ENCODE results near the gene IFIT3. TPM values are rescaled to one million over a fixed set of nuclear protein-coding genes. Genes with fewer than 3 reads are reported as not detected.

Gene IFIT3
- total RNA-seq, 1 donor from 2014 or later, result 12.0 TPM

- Histone ChIP-seq H3K27me3 (ENCODE audit: control insufficient read depth in 3 of 3, insufficient read depth in 3 of 3, low read length in 3 of 3) (no peaks in the 10 kb centered on the region), H3K36me3 (ENCODE audit: control insufficient read depth in 3 of 3, insufficient read depth in 3 of 3, low read length in 3 of 3) (no peaks in the 10 kb centered on the region), H3K27ac (ENCODE audit: low read depth, low read length) (no peak overlapping the region), H3K4me3 (ENCODE audit: low read length in 3 of 3) (no peak overlapping the region), H3K4me1 (ENCODE audit: control insufficient read depth in 3 of 3, insufficient read depth in 3 of 3, low read length in 3 of 3) (peaks cover 0 to 13% (median 4%) of the 10 kb centered on the region in 3 donors), H3K9me3 (ENCODE audit: control insufficient read depth in 3 of 3, low read length in 3 of 3) (no peaks in the 10 kb centered on the region), H3K9ac (ENCODE audit: low read depth in 1 of 3, low read length in 3 of 3) (no peak overlapping the region)
Observed at GRCh38 chr10:89363729-89364442, 36.1 kb downstream of the IFIT3 start.

DNA sequence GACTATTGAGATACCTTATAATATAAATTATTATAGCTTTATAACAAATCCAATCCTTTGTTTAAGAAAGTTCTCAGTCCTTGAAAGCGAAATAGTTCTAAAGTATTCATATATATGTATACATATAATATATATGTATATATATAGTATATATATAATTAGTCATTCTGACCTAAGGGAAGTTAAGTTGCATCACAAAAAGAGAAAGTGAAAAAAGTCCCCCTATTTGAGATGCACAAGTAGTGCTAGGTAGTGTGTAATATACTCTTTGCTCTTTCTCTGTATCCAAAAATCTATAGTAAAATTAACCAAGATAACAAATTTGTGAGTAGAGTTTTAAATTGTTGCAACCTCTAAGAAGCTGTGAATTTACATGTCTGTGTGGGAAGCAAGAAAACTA lies 36.7 kb downstream of the IFIT3 start:
- Histone ChIP-seq H3K4me1 (ENCODE audit: control insufficient read depth in 3 of 3, insufficient read depth in 3 of 3, low read length in 3 of 3) (peaks cover 0 to 18% (median 10%) of the 10 kb centered on the region in 3 donors), H3K9ac (ENCODE audit: low read depth in 1 of 3, low read length in 3 of 3) (no peak overlapping the region), H3K27ac (ENCODE audit: low read depth, low read length) (no peak overlapping the region), H3K27me3 (ENCODE audit: control insufficient read depth in 3 of 3, insufficient read depth in 3 of 3, low read length in 3 of 3) (no peaks in the 10 kb centered on the region), H3K4me3 (ENCODE audit: low read length in 3 of 3) (no peak overlapping the region), H3K36me3 (ENCODE audit: control insufficient read depth in 3 of 3, insufficient read depth in 3 of 3, low read length in 3 of 3) (no peaks in the 10 kb centered on the region), H3K9me3 (ENCODE audit: control insufficient read depth in 3 of 3, low read length in 3 of 3) (no peaks in the 10 kb centered on the region)

- H3K9ac ChIP-seq (ENCODE audit: low read depth in 1 of 3, low read length in 3 of 3), result no peak overlapping the region
- peaks cover 0 to 18% (median 11%) of the 10 kb centered on the region in 3 donors for H3K4me1 ChIP-seq (ENCODE audit: control insufficient read depth in 3 of 3, insufficient read depth in 3 of 3, low read length in 3 of 3)
- no peak overlapping the region for H3K4me3 ChIP-seq (ENCODE audit: low read length in 3 of 3)
- H3K9me3 ChIP-seq (ENCODE audit: control insufficient read depth in 3 of 3, low read length in 3 of 3), result no peaks in the 10 kb centered on the region
- no peaks in the 10 kb centered on the region for H3K27me3 ChIP-seq (ENCODE audit: control insufficient read depth in 3 of 3, insufficient read depth in 3 of 3, low read length in 3 of 3)
- no peak overlapping the region for H3K27ac ChIP-seq (ENCODE audit: low read depth, low read length)
- H3K36me3 ChIP-seq (ENCODE audit: control insufficient read depth in 3 of 3, insufficient read depth in 3 of 3, low read length in 3 of 3), result no peaks in the 10 kb centered on the region
Observed at GRCh38 chr10:89367529-89367928, 39.7 kb downstream of the IFIT3 start.

DNA sequence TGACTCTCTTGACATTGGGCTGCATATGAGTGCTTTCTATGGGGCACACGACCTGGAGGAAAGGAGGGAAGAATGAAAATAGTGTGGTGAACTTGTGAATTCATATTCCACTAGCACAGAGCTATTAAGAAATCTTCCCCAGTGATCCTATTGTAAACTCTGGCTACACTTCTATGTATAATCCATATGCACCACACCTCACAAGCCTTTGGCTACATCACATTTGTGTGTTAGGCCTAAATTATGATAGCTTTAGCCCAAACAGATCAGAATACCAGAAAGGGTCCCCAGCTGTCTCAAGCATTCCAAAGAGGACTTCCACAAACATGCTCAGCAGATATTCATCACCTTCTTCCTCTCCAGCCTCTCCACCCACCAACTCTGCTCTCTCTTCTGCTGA lies 40.3 kb downstream of the IFIT3 start:
- H3K36me3 ChIP-seq (ENCODE audit: control insufficient read depth in 3 of 3, insufficient read depth in 3 of 3, low read length in 3 of 3), result no peaks in the 10 kb centered on the region
- no peaks in the 10 kb centered on the region for H3K27me3 ChIP-seq (ENCODE audit: control insufficient read depth in 3 of 3, insufficient read depth in 3 of 3, low read length in 3 of 3)
- no peak overlapping the region for H3K4me3 ChIP-seq (ENCODE audit: low read length in 3 of 3)
- peaks cover 0 to 18% (median 11%) of the 10 kb centered on the region in 3 donors for H3K4me1 ChIP-seq (ENCODE audit: control insufficient read depth in 3 of 3, insufficient read depth in 3 of 3, low read length in 3 of 3)
- H3K27ac ChIP-seq (ENCODE audit: low read depth, low read length), result no peak overlapping the region
- no peaks in the 10 kb centered on the region for H3K9me3 ChIP-seq (ENCODE audit: control insufficient read depth in 3 of 3, low read length in 3 of 3)
- no peak overlapping the region for H3K9ac ChIP-seq (ENCODE audit: low read depth in 1 of 3, low read length in 3 of 3)

- Histone ChIP-seq H3K36me3 (ENCODE audit: control insufficient read depth in 3 of 3, insufficient read depth in 3 of 3, low read length in 3 of 3) (no peaks in the 10 kb centered on the region), H3K27me3 (ENCODE audit: control insufficient read depth in 3 of 3, insufficient read depth in 3 of 3, low read length in 3 of 3) (no peaks in the 10 kb centered on the region), H3K4me3 (ENCODE audit: low read length in 3 of 3) (no peak overlapping the region), H3K9ac (ENCODE audit: low read depth in 1 of 3, low read length in 3 of 3) (no peak overlapping the region), H3K27ac (ENCODE audit: low read depth, low read length) (peak overlapping the region; percentile 42), H3K9me3 (ENCODE audit: control insufficient read depth in 3 of 3, low read length in 3 of 3) (no peaks in the 10 kb centered on the region), H3K4me1 (ENCODE audit: control insufficient read depth in 3 of 3, insufficient read depth in 3 of 3, low read length in 3 of 3) (peaks cover 10 to 26% (median 24%) of the 10 kb centered on the region in 3 donors)
Observed at GRCh38 chr10:89369156-89370105, 41.6 kb downstream of the IFIT3 start.

GRCh38 chr10:89371079-89371478 lies 43.3 kb downstream of the IFIT3 start:
- Histone ChIP-seq H3K27ac (ENCODE audit: low read depth, low read length) (no peak overlapping the region), H3K9ac (ENCODE audit: low read depth in 1 of 3, low read length in 3 of 3) (no peak overlapping the region), H3K4me3 (ENCODE audit: low read length in 3 of 3) (no peak overlapping the region), H3K9me3 (ENCODE audit: control insufficient read depth in 3 of 3, low read length in 3 of 3) (no peaks in the 10 kb centered on the region), H3K36me3 (ENCODE audit: control insufficient read depth in 3 of 3, insufficient read depth in 3 of 3, low read length in 3 of 3) (no peaks in the 10 kb centered on the region), H3K27me3 (ENCODE audit: control insufficient read depth in 3 of 3, insufficient read depth in 3 of 3, low read length in 3 of 3) (no peaks in the 10 kb centered on the region), H3K4me1 (ENCODE audit: control insufficient read depth in 3 of 3, insufficient read depth in 3 of 3, low read length in 3 of 3) (peaks cover 17 to 33% (median 32%) of the 10 kb centered on the region in 3 donors)

- Histone ChIP-seq H3K27me3 (ENCODE audit: control insufficient read depth in 3 of 3, insufficient read depth in 3 of 3, low read length in 3 of 3) (no peaks in the 10 kb centered on the region), H3K27ac (ENCODE audit: low read depth, low read length) (no peak overlapping the region), H3K9ac (ENCODE audit: low read depth in 1 of 3, low read length in 3 of 3) (no peak overlapping the region), H3K4me3 (ENCODE audit: low read length in 3 of 3) (no peak overlapping the region), H3K4me1 (ENCODE audit: control insufficient read depth in 3 of 3, insufficient read depth in 3 of 3, low read length in 3 of 3) (peaks cover 17 to 33% (median 32%) of the 10 kb centered on the region in 3 donors), H3K36me3 (ENCODE audit: control insufficient read depth in 3 of 3, insufficient read depth in 3 of 3, low read length in 3 of 3) (no peaks in the 10 kb centered on the region), H3K9me3 (ENCODE audit: control insufficient read depth in 3 of 3, low read length in 3 of 3) (no peaks in the 10 kb centered on the region)
Observed at GRCh38 chr10:89371987-89372386, 44.2 kb downstream of the IFIT3 start.

GRCh38 chr10:89373916-89374711 lies 46.3 kb downstream of the IFIT3 start:
- H3K9ac ChIP-seq (ENCODE audit: low read depth in 1 of 3, low read length in 3 of 3), result peak overlapping the region; percentile 37 to 51 (median 41)
- H3K36me3 ChIP-seq (ENCODE audit: control insufficient read depth in 3 of 3, insufficient read depth in 3 of 3, low read length in 3 of 3), result no peaks in the 10 kb centered on the region
- peaks cover 17 to 25% (median 23%) of the 10 kb centered on the region in 3 donors for H3K4me1 ChIP-seq (ENCODE audit: control insufficient read depth in 3 of 3, insufficient read depth in 3 of 3, low read length in 3 of 3)
- peak overlapping the region in 1 of 3 donors; percentile 52 for H3K4me3 ChIP-seq (ENCODE audit: low read length in 3 of 3)
- H3K27me3 ChIP-seq (ENCODE audit: control insufficient read depth in 3 of 3, insufficient read depth in 3 of 3, low read length in 3 of 3), result no peaks in the 10 kb centered on the region
- H3K27ac ChIP-seq (ENCODE audit: low read depth, low read length), result peak overlapping the region; percentile 86
- no peaks in the 10 kb centered on the region for H3K9me3 ChIP-seq (ENCODE audit: control insufficient read depth in 3 of 3, low read length in 3 of 3)

GRCh38 chr10:89374713-89375141 lies 46.9 kb downstream of the IFIT3 start:
- peak overlapping the region; percentile 86 for H3K27ac ChIP-seq (ENCODE audit: low read depth, low read length)
- H3K9ac ChIP-seq (ENCODE audit: low read depth in 1 of 3, low read length in 3 of 3), result peak overlapping the region; percentile 30 to 51 (median 41)
- H3K27me3 ChIP-seq (ENCODE audit: control insufficient read depth in 3 of 3, insufficient read depth in 3 of 3, low read length in 3 of 3), result no peaks in the 10 kb centered on the region
- peak overlapping the region in 1 of 3 donors; percentile 52 for H3K4me3 ChIP-seq (ENCODE audit: low read length in 3 of 3)
- peaks cover 17 to 20% (median 20%) of the 10 kb centered on the region in 3 donors for H3K4me1 ChIP-seq (ENCODE audit: control insufficient read depth in 3 of 3, insufficient read depth in 3 of 3, low read length in 3 of 3)
- H3K36me3 ChIP-seq (ENCODE audit: control insufficient read depth in 3 of 3, insufficient read depth in 3 of 3, low read length in 3 of 3), result no peaks in the 10 kb centered on the region
- no peaks in the 10 kb centered on the region for H3K9me3 ChIP-seq (ENCODE audit: control insufficient read depth in 3 of 3, low read length in 3 of 3)
